Stimulated activated CD8-positive, alpha-beta memory T cell treated with anti-CD3 and anti-CD28 coated beads, Interleukin-15, amount 100 ng/mL, for 1 hour (primary cell): Measurements from ENCODE around the gene BORCS5.

Experiments
- DNase-seq: peaks from one replicate; pipeline ENCODE4 v3.0.0-alpha.2; 2020; ENCODE audit warnings: low read depth

Gene BORCS5

DNA sequence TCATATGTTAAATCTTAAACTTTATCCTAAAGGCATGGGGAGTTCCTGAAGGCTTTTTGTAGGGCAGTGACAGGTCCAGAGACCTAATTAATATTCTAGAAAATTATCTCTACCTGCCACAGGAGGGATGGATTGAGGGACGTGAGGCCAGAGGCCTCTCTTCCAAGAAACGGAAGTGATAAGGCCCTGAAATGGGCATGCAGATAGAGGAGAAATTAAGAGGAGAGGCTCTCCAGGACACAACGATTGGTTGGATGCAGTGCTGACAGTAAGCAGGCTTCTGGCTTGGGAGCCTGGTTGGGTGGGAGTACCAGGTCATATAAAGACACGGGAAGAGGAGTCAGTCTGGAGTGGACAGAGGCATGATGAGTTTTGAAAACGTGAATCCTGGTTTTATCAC lies 3.1 kb upstream of the BORCS5 start:
- no peak for DNase-seq

DNA sequence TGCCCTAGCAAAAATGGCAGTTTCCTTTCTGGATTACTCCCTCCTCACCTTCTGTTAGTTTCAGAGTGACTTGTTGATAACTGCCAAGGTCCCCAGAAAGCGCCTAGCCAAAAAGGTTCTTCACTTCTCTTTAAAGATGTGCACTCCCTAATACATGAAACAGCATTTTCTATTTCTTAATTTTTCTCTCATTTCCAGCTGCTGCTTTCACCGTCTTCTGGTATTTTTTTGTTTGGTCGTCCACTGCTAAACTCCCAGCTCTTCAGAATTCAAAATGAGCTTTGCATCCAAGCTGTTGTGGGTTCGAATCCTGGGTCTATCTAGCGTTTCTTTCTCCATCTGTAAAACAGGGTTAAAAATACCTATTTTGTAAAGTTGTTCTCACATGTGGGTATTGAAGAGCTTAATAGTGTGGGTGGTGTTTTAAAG lies 397 bp upstream of the BORCS5 start:
- DNase-seq: no peak

DNA sequence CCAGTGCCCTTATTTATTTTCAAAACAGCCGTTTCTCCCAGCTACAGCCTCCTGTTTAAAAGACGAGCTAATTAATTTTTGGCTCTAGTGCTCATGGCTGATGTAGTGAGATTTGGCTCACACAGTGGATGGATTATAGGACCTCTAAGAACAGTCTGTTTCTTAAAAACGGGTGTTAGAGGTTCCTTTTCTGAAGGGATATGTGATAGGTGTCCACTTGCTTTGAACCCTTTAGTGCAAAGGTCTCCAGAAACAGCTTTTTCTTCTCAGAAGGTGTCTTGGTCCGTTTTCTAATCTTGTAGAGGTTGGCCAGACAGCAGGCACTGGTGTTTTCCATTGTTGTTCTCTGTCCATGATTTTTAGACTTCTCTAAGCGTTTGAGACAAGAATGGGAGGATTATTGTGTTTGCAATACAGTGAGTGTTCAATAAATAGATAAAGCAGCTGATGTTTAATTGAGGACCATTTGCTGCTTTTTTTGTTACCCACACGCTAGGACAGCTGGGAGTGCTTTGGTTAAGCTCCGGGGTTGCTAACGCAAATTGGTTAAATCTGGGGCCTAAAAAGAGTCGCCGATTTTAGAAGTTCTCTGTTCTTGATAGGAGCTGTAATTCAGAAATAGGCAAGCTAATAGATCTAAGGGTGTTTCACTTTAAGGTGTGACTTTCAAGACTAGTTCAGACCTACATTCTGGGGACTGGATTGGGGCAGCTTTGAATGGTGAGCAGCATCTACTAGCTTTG lies 1.0 kb downstream of the BORCS5 start:
- no peak for DNase-seq

DNA sequence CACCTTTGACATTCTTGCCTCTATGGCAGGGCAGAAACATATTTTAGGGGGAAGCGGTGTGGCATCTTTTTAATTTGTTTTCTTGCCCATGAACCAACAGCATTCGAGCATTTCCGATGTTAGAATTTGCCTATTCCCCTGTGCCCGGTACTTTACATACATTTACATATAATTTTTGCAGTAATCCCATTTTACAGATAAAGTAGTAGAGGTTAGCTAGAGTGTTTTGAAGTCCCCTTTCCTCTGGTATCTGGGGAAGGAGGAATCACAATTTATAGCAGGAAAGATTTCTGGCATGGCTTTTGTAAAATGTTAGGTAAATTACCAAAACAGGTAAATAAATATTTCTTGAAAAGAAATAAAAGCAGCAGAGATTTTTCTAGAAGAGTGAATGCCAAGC lies 1.6 kb downstream of the BORCS5 start:
- no peak for DNase-seq

DNA sequence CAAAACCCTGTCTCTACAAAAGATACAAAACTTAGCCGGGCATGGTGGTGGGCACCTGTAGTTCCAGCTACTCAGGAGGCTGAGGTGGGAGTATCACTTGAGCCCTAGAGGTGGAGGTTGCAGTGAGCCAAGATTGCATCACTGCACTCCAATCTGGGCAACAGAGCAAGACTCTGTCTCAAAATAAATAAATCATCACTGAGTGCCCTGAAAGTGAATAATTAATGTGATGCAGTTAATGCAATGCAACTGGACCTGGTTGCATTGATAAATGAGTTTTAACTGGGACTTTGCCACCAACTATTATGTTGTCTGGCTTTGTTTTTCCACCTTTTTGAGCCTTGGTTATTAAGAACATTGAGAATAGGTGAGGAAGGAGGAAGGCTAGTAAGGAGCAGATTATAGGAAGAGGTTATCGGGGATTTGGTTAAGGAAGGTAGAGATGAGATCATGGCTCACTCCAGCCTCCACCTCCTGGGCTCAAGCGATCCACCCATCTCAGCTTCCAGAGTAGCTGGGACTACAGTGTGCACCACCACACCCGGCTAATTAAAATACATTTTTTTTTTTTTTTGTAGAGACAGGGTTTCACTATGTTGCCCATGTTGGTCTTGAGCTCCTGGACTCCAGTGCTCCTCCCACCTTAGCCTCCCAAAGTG lies 8.0 kb downstream of the BORCS5 start:
- DNase-seq: no peak

DNA sequence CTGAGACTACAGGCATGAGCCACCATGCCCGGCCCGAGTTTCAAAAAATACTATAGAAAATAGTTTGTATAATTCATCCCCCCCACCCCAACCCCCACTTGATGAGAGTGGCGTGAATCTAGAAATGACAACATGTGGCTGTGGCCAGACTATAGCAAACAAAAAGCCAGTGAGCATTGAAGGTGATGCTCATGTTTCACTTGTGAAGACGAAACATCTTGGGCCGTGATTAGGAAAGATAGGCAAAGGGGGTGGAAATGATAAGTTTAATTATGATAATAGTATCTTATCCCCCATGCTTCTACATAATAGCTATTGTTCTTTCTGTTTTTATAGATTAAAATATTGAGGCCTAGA lies 8.5 kb downstream of the BORCS5 start:
- DNase-seq: no peak

DNA sequence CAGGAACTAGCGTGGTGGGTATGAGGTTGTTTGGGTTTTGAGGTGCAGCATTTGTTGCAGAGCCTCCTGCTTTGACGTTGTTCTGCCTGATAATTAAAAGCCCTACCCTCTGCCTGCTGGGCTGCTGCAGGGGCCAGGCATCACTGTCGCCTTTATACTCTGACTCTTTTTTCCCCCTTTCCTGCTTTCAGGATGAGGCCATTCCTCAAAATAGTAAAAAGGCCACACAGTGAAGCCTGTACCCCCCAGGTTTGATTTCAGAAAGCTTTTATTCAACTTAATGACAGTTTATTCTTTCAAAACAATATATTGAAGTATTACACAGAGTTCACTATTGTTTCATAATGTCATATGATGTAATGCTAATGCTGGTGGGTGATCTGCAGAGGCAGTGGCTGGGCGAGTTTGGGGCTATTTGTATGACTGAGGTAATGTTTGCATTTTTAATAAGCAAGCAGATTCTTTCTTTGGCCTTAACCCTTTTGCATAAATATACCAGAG lies 9.1 kb downstream of the BORCS5 start:
- DNase-seq: no peak

DNA sequence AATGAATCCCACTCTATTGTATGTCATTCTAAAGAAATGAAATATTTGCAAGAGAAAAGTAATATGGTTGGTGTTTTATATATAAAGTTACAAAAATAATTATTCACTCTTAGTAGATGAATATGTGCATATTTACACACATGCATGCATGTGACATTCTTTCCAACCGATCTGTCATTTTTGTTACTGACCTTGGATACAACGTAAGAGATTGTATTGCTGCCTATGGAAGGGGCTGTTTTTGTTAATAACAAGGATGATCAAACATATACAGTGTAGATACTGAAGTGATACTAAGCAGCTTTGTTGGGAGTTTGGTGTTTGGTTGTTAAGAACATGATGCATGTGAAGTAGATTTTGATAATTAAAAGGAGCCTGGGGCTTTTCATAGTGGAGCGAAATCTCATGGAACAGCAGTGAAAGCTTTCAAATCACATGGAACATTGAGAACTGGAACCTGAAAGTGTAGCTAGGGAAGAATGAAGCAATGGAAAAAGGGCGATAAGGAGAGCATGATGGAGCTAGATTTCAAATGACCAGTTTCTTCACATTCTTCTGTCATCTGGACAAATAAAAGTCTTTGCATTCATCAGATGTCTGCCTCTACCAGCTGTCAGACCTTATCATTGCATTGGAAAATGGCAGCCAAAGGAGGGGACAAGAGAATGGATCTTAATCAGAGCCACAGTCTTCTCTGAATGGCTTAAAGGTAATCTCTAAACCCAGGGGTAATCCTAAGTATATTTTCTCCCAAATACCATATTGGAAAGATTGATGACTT lies 10.0 kb downstream of the BORCS5 start:
- no peak for DNase-seq

DNA sequence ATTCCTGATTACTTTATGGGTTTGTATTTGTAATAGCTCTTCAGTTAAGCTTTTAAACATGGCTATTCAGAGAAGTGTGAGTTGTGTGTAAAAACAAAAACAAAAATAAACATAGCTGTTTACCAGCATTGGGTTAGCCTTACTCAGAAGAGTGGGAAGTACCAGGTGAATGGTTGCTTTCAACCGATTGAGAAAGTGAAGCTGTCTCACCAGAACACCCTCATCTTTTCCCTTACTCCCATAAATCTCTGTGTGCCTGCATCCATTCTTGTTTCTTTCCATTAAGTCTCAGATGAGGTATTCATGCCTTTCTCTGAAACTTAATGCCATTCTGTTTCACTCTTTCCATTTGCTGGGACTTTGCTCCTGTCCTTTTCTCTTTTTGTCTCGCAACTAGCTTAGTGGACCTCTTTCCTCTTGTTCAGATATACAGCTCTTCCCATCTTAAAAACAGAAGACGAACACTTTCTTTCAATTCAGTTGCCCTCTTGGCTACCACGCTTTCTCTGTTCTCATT lies 10.7 kb downstream of the BORCS5 start:
- no peak for DNase-seq

DNA sequence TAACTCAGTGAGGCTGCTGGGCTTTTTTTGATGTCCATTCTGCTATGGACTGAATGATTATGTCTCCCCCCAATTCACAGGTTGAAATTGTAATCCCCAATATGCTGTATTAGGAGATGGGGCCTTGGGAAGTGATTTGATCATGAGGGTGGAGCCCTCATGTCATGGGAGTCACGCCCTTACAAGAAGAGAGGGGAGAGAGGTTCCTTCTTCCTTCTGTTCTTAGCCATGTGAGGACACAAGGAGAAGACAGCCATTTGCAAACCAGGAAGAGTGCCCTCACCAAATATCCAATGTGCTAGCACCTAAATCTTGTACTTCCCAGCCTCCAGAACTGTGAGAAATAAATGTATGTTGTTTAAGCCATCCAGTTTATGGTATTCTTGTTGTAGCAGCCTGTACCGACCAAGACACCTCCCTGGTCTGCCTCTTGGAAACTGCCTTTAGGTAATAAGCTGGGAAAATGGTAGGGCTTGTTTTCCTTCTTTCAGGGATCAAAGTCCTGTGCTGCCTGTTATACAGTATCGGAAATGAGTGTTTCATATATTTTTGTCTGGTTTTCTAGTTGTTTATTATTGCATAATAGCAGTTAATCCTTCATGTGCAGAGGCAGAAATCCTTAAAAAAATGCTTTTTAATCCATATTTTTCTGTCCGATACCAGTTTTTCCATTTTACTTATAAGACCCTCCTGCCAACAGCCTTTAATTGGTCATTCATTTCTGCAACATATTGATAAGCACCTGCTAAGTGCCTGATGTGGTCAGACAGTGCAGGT lies 16.3 kb downstream of the BORCS5 start:
- DNase-seq: no peak

DNA sequence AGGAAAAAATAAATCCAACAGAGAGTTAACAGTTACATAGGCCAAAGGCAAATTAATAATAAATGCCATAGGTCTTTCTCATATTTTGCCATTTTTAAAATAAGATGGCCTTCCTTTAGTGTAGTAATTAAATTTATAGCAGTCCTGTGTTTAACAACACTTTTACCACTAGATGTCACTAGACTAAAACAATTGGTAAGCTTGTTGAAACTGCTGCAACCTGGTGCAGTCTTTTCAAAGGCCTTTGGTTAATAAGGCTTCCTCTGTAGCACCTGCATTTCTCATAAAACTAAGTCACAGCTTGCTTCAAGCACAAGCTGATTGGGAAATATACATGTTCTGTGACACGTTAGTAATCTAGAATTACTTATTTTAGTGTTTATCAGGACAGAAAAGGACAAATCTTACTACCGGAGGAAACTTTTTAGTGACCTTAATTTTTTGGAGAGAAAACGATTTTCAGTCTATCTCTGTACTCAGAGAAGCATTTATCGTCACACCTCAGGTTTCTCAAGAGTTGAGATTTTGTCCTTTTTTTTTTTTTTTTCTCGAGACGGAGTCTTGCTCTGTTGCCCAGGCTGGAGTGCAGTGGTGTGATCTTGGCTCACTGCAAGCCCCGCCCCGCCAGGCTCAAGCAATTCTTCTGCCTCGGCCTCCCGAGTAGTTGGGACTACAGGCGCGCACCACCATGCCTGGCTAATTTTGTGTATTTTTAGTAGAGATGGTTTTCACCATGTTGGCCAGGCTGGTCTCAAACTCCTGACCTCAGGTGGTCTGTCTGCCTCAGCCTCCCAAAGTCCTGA lies 20.0 kb downstream of the BORCS5 start:
- DNase-seq: no peak

DNA sequence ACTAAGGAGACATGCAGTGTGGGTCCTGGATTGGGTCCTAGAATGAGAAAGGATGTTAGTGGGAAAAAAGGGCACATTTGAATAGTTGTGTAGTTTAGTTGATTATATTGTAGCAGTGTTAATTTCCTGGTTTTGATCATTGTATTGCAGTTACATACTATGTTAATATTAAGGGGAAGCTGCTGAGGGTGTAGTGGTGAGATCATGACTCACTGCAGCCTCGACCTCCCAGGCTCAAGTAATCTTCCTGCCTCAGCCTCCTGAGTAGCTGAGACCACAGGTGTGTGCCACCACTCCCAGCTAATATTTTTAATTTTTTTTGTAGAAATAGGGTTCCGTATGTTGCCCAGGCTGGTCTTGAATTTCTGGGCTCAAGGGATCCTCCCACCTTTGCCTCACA lies 21.7 kb downstream of the BORCS5 start:
- no peak for DNase-seq

DNA sequence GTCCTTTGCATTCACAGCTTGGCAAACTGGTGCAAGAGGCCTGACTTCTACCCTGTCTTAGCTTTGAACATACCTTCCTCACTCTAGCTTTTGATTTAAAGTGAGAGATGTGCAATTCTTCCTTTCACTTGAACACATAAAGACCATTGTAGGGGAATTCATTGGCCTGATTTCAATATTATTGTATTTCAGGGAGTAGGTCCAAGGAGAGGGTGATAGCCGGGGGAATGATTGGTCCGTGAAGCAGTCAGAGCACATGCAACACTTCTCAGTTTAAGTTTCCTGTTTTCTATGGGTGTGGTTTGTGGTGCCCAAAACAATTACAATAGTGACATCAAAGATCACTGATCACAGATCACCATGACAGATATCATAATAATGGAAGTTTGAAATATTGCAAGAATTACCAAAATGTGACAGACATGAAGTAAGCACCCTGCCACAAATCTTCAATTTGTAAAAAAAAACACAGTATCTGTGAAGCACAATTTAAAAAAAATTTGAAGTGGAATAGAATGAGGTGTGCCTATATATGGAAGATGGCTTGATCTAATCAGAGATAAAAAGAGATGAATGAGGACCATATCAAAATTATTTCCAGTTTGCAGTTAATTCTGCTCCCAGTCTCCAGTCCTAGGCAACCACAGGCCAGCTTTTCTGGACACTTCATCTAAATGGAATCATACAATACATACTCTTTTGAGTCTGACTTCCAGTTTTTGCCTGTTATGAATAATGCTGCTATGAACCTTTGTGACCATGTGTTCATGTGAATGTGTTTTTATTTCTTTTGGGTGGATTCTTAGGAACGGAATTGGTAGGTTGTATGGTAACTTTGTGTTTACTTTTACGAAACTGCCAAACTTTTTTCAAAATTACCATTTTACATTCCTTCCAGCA lies 23.2 kb downstream of the BORCS5 start:
- no peak for DNase-seq

DNA sequence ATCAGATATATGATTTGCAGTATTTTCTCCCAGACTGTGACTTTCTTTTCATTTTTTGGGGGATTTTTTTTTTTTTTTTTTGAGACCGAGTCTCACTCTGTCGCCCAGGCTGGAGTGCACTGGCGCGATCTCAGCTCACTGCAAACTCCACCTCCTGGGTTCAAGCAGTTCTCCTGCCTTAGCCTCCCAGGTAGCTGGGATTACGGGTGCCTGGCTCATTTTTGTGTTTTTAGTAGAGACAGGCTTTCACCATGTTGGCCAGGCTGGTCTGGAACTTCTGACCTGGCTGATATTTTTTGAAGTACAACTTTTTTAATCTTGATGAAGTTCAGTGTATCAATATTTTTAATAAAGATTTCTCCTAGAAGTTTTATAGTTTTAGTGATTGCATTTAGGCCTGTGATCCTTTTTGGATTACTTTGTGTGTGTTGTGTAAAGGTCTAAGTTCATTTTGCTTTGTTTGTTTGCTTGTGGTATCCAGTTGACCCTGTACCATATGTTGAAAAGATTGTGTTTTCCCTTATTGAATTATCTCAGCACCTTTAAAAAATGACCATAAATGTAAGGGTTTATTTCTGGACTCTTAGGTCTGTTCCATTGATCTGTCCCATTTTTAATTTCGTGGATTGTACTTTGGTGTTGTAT lies 24.2 kb downstream of the BORCS5 start:
- no peak for DNase-seq

DNA sequence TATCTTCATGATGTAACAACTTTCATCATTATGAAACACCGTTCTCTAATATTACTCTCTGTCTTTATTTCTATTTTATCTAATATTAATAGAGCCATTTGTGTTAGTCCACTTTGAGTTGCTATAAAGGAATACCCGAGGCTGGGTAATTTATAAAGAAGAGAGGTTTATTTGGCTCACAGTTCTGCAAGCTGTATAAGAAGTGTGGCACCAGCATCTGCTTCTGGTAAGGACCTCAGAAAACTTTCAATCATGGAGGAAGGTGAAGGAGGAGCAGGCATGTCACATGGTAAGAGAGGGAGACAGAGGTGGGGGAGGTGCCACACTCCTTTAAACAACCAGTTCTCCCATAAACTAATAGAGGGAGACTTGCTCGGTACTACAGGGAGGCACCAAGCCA lies 25.1 kb downstream of the BORCS5 start:
- no peak for DNase-seq

DNA sequence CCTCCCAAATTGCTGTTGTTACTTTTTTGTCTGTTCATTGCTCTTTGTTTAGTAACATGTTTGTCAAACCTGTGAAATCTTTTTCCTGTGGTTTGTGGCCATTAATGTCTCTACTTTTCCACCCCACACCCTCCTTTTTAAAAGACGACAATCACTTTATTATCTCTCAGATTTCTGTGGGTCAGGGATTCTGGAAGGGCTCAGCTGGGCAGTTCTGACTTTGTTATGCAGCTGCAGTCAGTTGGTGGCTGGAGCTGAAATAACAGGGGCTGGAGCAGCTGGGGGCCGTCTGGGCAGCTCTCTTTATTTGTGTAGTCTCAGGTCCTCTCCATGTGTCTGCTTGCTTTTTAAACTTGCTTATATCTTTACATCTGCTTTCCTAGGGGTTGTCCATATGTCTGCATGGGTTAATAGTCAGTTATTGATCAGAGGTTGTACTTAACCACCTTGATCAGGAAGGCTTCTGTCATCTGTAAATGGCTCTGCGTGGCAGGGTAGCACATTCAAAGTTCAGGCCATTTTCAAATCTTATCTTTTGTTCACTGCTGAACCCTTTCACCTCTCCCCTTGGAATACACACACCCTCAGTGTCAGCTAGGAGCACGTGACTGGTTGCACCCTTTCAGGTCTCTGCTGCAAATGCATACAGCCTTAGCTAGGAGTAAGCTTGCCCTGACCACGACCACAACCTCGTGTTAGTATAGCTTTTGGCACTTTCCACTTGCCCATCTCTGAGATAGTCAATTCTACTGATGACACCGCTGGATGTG lies 27.9 kb downstream of the BORCS5 start:
- no peak for DNase-seq

DNA sequence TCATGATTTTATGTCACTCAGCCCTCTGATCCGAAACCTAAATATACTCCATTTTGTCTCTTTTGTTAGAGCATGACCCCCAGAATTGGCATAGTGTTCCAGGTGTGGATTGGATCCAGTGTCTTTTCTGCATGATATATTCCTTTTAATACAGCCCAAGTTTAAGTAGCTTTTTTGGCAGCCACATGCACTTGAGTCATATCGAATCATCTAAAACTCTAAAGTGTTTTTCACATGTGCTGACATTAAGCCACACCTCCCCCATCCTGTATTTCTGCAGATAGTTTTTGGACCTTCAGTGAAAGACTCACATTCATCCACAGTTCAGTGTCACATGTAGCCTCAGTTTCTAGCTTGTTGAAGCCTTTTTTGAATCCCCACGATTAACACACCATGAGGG lies 30.6 kb downstream of the BORCS5 start:
- DNase-seq: no peak

DNA sequence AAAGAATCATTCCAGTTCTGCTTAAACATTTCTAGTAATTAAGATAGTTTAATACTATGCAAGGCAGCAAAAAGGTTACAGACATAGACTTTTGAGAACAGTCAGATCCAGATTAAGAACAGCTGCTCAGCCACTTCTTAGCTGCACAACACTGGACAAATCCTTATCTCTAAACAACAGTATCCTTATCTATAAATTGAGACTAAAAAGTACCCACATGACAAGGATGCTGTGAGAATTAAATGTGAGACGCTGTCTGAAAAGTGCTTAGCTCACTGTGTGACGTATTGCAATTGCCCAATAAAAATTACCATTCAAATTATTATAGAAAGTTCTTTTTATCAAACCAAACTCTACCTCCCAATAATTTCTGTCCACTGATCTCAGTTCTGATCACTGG lies 35.5 kb downstream of the BORCS5 start:
- DNase-seq: no peak

DNA sequence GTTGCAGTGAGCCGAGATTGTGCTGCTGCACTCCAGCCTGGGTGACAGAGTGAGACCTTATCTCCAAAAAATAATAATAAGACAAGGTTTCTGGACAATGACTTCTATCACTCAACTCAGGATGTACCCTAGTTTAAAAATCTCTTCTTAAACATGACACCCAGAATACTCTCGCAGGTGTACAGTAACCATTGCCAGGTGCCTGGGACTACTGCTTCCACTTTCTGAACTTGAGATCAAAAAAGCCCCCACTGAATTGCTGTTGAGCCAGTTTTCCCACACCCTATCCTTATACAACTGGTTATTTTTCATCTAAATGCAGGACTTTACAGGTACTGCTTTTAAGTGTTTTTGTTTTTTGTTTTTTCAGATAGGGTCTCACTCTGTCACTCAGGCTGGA lies 36.3 kb downstream of the BORCS5 start:
- no peak for DNase-seq
